ENCODE data around the gene NRG3. TPM values are rescaled to one million over a fixed set of nuclear protein-coding genes. Genes with fewer than 3 reads are reported as not detected.

NRG3 gene
- total RNA-seq, 1 experiment from 2014 or later = not detected

DNA sequence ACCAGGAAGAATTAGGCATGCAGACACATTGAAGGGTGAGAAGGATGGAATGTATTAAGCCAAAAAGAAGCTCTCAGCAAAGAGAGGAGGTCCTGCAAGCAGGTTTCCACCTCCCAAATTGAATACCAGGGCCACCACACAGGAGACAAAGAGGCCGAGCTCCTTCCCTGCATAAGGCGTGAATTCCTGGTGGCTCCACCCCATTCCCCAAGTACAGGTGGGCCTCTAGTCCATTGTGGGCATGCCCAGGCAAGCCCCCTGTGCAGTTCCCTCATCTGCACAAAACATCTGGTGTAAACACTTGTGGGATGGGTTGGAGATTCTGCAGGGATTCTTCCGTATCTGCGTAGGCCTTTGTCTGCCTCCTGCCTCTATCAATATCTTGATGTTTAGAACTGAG lies 817.5 kb downstream of the NRG3 start:
- POLR2A ChIA-PET = no interaction called here
- Histone ChIP-seq H3K9ac (ENCODE audit: low read length) (no peak overlapping the region), H3K36me3 (ENCODE audit: control insufficient read depth in 1 of 2, insufficient read depth in 2 of 2, low read length in 2 of 2) (no peaks in the 10 kb centered on the region), H2AFZ (ENCODE audit: low read depth, low read length, poor library complexity, severe bottlenecking) (no peak overlapping the region), H3K9me3 (ENCODE audit: control insufficient read depth in 1 of 2, insufficient read depth in 1 of 2, low read depth in 1 of 2, low read length in 2 of 2) (peaks cover 14 to 16% of the 10 kb centered on the region in 2 experiments; a peak in 3 of 4 replicates), H3K4me1 (ENCODE audit: control insufficient read depth in 1 of 2, insufficient read depth in 2 of 2, low read length in 2 of 2) (no peaks in the 10 kb centered on the region), H3K4me2 (ENCODE audit: low read length) (no peak overlapping the region), H3K79me2 (ENCODE audit: insufficient read depth, low read length) (no peaks in the 10 kb centered on the region), H3K9me2 (ENCODE audit: insufficient read depth) (no peaks in the 10 kb centered on the region), H3K27ac (ENCODE audit: low read depth, low read length) (no peak overlapping the region), H3K4me3 (replicated peaks in 1 of 2; ENCODE audit: low read depth in 1 of 2, low read length in 2 of 2) (no peak overlapping the region), H4K20me1 (ENCODE audit: insufficient read depth) (no peaks in the 10 kb centered on the region), H3K27me3 (ENCODE audit: insufficient read depth, low read length) (no peaks in the 10 kb centered on the region)
- no TSS peak for BruUV-seq (replicated peaks)
- ATAC-seq = no peak
- intact Hi-C loops (cut with micrococcal nuclease) = no loop called here
- RAD21 ChIA-PET (ENCODE audit: low non-redundant PET in 1 of 2, low total read pairs in 2 of 2, uncharacterized antibody in 2 of 2, unreplicated experiment in 2 of 2) = no interaction called here
- DNase-seq (ENCODE audit: low read depth, low spot score) = no peak
- CTCF ChIA-PET = no interaction called here
- TF ChIP-seq RAD21 (IDR thresholded peaks at IDR 0.05; ENCODE audit: low read depth) (no peak), YY1 (IDR thresholded peaks at IDR 0.05; ENCODE audit: extremely low read depth, insufficient replicate concordance, low read depth, low read length) (no peak), ZNF274 (IDR thresholded peaks at IDR 0.05; ENCODE audit: low read depth, low read length) (no peak), EZH2phosphoT487 (IDR thresholded peaks at IDR 0.05; ENCODE audit: borderline replicate concordance) (no peak), ZFX (IDR thresholded peaks at IDR 0.05) (no peak), EGR1 (IDR thresholded peaks at IDR 0.05; ENCODE audit: low read depth) (no peak), SRF (IDR thresholded peaks at IDR 0.05; ENCODE audit: low read depth) (no peak), SP1 (IDR thresholded peaks at IDR 0.05; ENCODE audit: low read depth) (no peak), CEBPB (IDR thresholded peaks at IDR 0.05; ENCODE audit: low read depth) (no peak)
- TF ChIP-seq, protein P1, sequence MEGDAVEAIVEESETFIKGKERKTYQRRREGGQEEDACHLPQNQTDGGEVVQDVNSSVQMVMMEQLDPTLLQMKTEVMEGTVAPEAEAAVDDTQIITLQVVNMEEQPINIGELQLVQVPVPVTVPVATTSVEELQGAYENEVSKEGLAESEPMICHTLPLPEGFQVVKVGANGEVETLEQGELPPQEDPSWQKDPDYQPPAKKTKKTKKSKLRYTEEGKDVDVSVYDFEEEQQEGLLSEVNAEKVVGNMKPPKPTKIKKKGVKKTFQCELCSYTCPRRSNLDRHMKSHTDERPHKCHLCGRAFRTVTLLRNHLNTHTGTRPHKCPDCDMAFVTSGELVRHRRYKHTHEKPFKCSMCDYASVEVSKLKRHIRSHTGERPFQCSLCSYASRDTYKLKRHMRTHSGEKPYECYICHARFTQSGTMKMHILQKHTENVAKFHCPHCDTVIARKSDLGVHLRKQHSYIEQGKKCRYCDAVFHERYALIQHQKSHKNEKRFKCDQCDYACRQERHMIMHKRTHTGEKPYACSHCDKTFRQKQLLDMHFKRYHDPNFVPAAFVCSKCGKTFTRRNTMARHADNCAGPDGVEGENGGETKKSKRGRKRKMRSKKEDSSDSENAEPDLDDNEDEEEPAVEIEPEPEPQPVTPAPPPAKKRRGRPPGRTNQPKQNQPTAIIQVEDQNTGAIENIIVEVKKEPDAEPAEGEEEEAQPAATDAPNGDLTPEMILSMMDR (IDR thresholded peaks at IDR 0.05 in 2 of 3, conservative IDR thresholded peaks at IDR 0.05 in 1 of 3; ENCODE audit: borderline replicate concordance in 1 of 3, insufficient read depth in 1 of 3, low read depth in 2 of 3, low read length in 2 of 3) = no peak
- TF ChIP-seq, protein P2, sequence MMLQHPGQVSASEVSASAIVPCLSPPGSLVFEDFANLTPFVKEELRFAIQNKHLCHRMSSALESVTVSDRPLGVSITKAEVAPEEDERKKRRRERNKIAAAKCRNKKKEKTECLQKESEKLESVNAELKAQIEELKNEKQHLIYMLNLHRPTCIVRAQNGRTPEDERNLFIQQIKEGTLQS (IDR thresholded peaks at IDR 0.05) = no peak
